ENCODE data around the gene OTUD5. TPM values are rescaled to one million over a fixed set of nuclear protein-coding genes. Genes with fewer than 3 reads are reported as not detected.
"Not testable (repeated sequence)": the region's sequence is repeated elsewhere in the genome, so short reads cannot be mapped to it uniquely, and the experiment has no call there.

OTUD5 gene
- total and polyA plus RNA-seq, 2 experiments from 2014 or later: 27.0 to 43.4 TPM

- H3K4me2 ChIP-seq (ENCODE audit: unreplicated experiment): no peak overlapping the region
- no peaks in the 10 kb centered on the region for H3K9me2 ChIP-seq (ENCODE audit: insufficient read depth)
- H3K36me3 ChIP-seq (ENCODE audit: low read depth): no peaks in the 10 kb centered on the region
- H3K4me3 ChIP-seq: no peak overlapping the region
- H3K27ac ChIP-seq: no peak overlapping the region
- no peak overlapping the region for H2AFZ ChIP-seq
- no peaks in the 10 kb centered on the region for H3F3A ChIP-seq (ENCODE audit: insufficient read depth)
- WGBS, 2 experiments (ENCODE audit: low coverage in 1 of 2, low lambda C conversion rate in 2 of 2, missing lambda C conversion rate in 2 of 2): 86 to 92% methylated on average over 9 to 17 of the region's 17 CpGs
- no peak overlapping the region for H3K9ac ChIP-seq
- no peaks in the 10 kb centered on the region for H3K9me3 ChIP-seq (ENCODE audit: low read depth)
- in situ Hi-C loops (cut with MboI): no loop called here
- no peaks in the 10 kb centered on the region for H4K20me1 ChIP-seq (ENCODE audit: insufficient read depth)
- H3K27me3 ChIP-seq (replicated peaks; ENCODE audit: insufficient read depth): no peaks in the 10 kb centered on the region
- no peaks in the 10 kb centered on the region for H3K4me1 ChIP-seq (ENCODE audit: insufficient read depth)
- no peak for DNase-seq
- no peak for TF ChIP-seq EZH2 (IDR thresholded peaks at IDR 0.05; ENCODE audit: insufficient read depth, poor library complexity, severe bottlenecking)
- no peak for TF ChIP-seq EZH2phosphoT487 (IDR thresholded peaks at IDR 0.05; ENCODE audit: insufficient read depth, low read depth)
- H3K79me2 ChIP-seq (ENCODE audit: insufficient read depth): no peaks in the 10 kb centered on the region
Measured at GRCh38 chrX:48983081-48983480, 25.7 kb upstream of the OTUD5 start.

DNA sequence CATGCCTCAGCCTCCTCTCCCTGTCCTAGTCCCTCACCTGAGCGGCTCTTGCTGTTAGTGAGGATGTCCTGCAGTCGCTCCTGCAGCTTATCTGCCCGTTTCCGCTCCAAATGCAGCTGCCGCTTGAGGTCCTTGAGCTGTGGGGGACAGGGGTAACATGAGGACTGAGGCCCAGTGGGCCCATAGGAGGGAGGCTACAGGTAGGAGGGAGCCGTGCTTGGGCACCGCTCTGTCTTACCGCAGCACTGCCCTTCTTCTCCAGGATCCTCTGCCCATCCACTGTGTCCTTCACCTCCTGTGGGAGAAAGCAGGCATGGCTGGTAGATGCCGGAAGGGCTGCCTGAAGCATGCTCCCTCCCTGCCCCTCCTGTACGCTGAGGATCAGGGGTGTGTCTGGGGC lies 23.8 kb upstream of the OTUD5 start:
- no peak for DNase-seq
- Histone ChIP-seq H3K36me3 (ENCODE audit: low read depth) (no peaks in the 10 kb centered on the region), H3K4me3 (no peak overlapping the region), H3K9ac (no peak overlapping the region), H3K79me2 (ENCODE audit: insufficient read depth) (no peaks in the 10 kb centered on the region), H3K4me1 (ENCODE audit: insufficient read depth) (no peaks in the 10 kb centered on the region), H3F3A (ENCODE audit: insufficient read depth) (no peaks in the 10 kb centered on the region), H3K27me3 (replicated peaks; ENCODE audit: insufficient read depth) (no peaks in the 10 kb centered on the region), H3K9me2 (ENCODE audit: insufficient read depth) (no peaks in the 10 kb centered on the region), H3K27ac (no peak overlapping the region), H4K20me1 (ENCODE audit: insufficient read depth) (no peaks in the 10 kb centered on the region), H3K4me2 (ENCODE audit: unreplicated experiment) (no peak overlapping the region), H2AFZ (no peak overlapping the region), H3K9me3 (ENCODE audit: low read depth) (no peaks in the 10 kb centered on the region)
- WGBS, 2 experiments (ENCODE audit: low coverage in 1 of 2, low lambda C conversion rate in 2 of 2, missing lambda C conversion rate in 2 of 2): 82 to 90% methylated on average over 3 to 4 of the region's 10 CpGs
- in situ Hi-C loops (cut with MboI): no loop called here
- TF ChIP-seq EZH2 (IDR thresholded peaks at IDR 0.05; ENCODE audit: insufficient read depth, poor library complexity, severe bottlenecking): no peak
- no peak for TF ChIP-seq EZH2phosphoT487 (IDR thresholded peaks at IDR 0.05; ENCODE audit: insufficient read depth, low read depth)

DNA sequence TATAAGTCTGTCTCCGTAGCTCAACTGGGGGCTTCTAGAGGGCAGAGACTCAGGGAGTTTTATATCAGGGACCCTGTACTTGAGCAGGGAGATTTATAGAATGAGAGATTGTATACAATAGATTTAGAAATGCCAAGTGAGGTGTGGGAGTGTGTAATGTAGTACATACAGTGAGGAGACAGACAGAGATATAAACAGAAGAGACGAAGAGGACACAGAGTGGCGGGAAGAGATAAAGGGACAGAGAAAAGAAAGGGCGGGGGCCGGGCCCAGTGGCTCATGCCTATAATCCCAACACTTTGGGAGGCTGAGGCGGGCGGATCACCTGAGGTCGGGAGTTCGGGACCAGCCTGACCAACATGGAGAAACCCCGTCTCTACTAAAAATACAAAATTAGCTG lies 22.9 kb upstream of the OTUD5 start:
- H3K4me2 ChIP-seq (ENCODE audit: unreplicated experiment); in situ Hi-C loops (cut with MboI); H3K9me3 ChIP-seq (ENCODE audit: low read depth); H4K20me1 ChIP-seq (ENCODE audit: insufficient read depth); H3K4me1 ChIP-seq (ENCODE audit: insufficient read depth); H3F3A ChIP-seq (ENCODE audit: insufficient read depth); H3K27ac ChIP-seq; H3K4me3 ChIP-seq; H3K27me3 ChIP-seq (replicated peaks; ENCODE audit: insufficient read depth); H3K79me2 ChIP-seq (ENCODE audit: insufficient read depth); H2AFZ ChIP-seq; DNase-seq; H3K9ac ChIP-seq; H3K9me2 ChIP-seq (ENCODE audit: insufficient read depth); H3K36me3 ChIP-seq (ENCODE audit: low read depth): not testable (repeated sequence)
- 86 to 100% methylated on average over 4 to 10 of the region's 10 CpGs for WGBS, 2 experiments (ENCODE audit: low coverage in 1 of 2, low lambda C conversion rate in 2 of 2, missing lambda C conversion rate in 2 of 2)

- DNase-seq: no peak
- no peaks in the 10 kb centered on the region for H3K4me1 ChIP-seq (ENCODE audit: insufficient read depth)
- H3K79me2 ChIP-seq (ENCODE audit: insufficient read depth): no peaks in the 10 kb centered on the region
- 92 to 98% methylated on average over 4 to 5 of the region's 5 CpGs for WGBS, 2 experiments (ENCODE audit: low coverage in 1 of 2, low lambda C conversion rate in 2 of 2, missing lambda C conversion rate in 2 of 2)
- TF ChIP-seq EZH2 (IDR thresholded peaks at IDR 0.05; ENCODE audit: insufficient read depth, poor library complexity, severe bottlenecking) (no peak), EZH2phosphoT487 (IDR thresholded peaks at IDR 0.05; ENCODE audit: insufficient read depth, low read depth) (no peak)
- no peaks in the 10 kb centered on the region for H3F3A ChIP-seq (ENCODE audit: insufficient read depth)
- no peaks in the 10 kb centered on the region for H3K36me3 ChIP-seq (ENCODE audit: low read depth)
- H3K4me2 ChIP-seq (ENCODE audit: unreplicated experiment): no peak overlapping the region
- no peak overlapping the region for H2AFZ ChIP-seq
- no peak overlapping the region for H3K4me3 ChIP-seq
- H3K9ac ChIP-seq: no peak overlapping the region
- no peaks in the 10 kb centered on the region for H4K20me1 ChIP-seq (ENCODE audit: insufficient read depth)
- H3K9me2 ChIP-seq (ENCODE audit: insufficient read depth): no peaks in the 10 kb centered on the region
- H3K9me3 ChIP-seq (ENCODE audit: low read depth): no peaks in the 10 kb centered on the region
- no peak overlapping the region for H3K27ac ChIP-seq
- in situ Hi-C loops (cut with MboI): no loop called here
- no peaks in the 10 kb centered on the region for H3K27me3 ChIP-seq (replicated peaks; ENCODE audit: insufficient read depth)
Measured at GRCh38 chrX:48978226-48978625, 20.8 kb upstream of the OTUD5 start.

GRCh38 chrX:48976086-48976485 lies 18.7 kb upstream of the OTUD5 start:
- no peaks in the 10 kb centered on the region for H3K9me2 ChIP-seq (ENCODE audit: insufficient read depth)
- no peaks in the 10 kb centered on the region for H3F3A ChIP-seq (ENCODE audit: insufficient read depth)
- H3K4me2 ChIP-seq (ENCODE audit: unreplicated experiment): no peak overlapping the region
- no peak overlapping the region for H3K4me3 ChIP-seq
- H3K27ac ChIP-seq: no peak overlapping the region
- no peaks in the 10 kb centered on the region for H3K4me1 ChIP-seq (ENCODE audit: insufficient read depth)
- H3K79me2 ChIP-seq (ENCODE audit: insufficient read depth): no peaks in the 10 kb centered on the region
- H4K20me1 ChIP-seq (ENCODE audit: insufficient read depth): no peaks in the 10 kb centered on the region
- TF ChIP-seq EZH2 (IDR thresholded peaks at IDR 0.05; ENCODE audit: insufficient read depth, poor library complexity, severe bottlenecking) (no peak), EZH2phosphoT487 (IDR thresholded peaks at IDR 0.05; ENCODE audit: insufficient read depth, low read depth) (no peak)
- WGBS, 2 experiments (ENCODE audit: low coverage in 1 of 2, low lambda C conversion rate in 2 of 2, missing lambda C conversion rate in 2 of 2): 95 to 100% methylated on average over 3 to 6 of the region's 6 CpGs
- in situ Hi-C loops (cut with MboI): no loop called here
- H3K27me3 ChIP-seq (replicated peaks; ENCODE audit: insufficient read depth): no peaks in the 10 kb centered on the region
- no peak overlapping the region for H3K9ac ChIP-seq
- no peak for DNase-seq
- H2AFZ ChIP-seq: no peak overlapping the region
- H3K9me3 ChIP-seq (ENCODE audit: low read depth): no peaks in the 10 kb centered on the region
- no peaks in the 10 kb centered on the region for H3K36me3 ChIP-seq (ENCODE audit: low read depth)

All from GM23248 (cell line).